GM11168 (cell line): ENCODE results near the gene PANK1.
"Not testable (repeated sequence)": the region's sequence is repeated elsewhere in the genome, so short reads cannot be mapped to it uniquely, and the experiment has no call there.

Source experiments
- in situ Hi-C: fragments of 300-500 bp; cut with MboI; formaldehyde crosslinking; loops from one replicate; pipeline ENCODE4 v1.12.0; 2022; ENCODE audit warnings: low sequenced_read_pairs; ENCODE audit not compliant: unreplicated experiment

PANK1 gene

DNA sequence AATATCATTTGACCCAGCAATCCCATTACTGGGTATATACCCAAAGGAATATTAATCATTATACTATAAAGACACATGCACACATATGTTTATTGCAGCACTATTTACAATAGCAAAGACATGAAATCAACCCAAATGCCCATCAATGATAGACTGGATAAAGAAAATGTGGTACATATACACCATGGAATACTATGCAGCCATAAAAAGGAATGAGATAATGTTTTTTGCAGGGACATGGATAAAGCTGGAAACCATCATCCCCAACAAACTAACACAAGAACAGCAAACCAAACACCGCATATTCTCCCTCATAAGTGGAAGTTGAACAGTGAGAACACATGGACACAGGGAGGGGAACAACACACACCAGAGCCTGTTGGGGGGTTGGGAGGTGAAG, 98.4 kb downstream of the PANK1 start:
- in situ Hi-C loops, result not testable (repeated sequence)

DNA sequence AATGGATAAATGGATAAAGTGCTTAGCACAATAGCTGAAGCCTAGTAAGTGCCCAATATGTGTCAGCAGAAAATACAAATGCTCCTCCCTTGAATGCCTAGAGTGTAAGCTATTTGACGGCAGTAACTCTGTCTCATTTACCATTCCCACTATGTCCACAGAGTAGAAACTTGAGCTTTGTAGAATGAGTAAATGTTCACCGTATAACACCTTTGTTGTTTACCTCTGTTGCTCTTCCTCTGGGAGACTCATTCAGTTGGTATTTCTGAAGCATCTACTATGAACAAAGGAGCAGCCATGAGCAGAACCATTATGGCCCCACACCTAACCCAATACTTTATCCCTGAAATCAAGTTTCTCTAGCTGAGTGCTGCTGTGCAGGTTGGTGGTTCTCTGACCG, 101.2 kb downstream of the PANK1 start:
- in situ Hi-C loops, result no loop called here

DNA sequence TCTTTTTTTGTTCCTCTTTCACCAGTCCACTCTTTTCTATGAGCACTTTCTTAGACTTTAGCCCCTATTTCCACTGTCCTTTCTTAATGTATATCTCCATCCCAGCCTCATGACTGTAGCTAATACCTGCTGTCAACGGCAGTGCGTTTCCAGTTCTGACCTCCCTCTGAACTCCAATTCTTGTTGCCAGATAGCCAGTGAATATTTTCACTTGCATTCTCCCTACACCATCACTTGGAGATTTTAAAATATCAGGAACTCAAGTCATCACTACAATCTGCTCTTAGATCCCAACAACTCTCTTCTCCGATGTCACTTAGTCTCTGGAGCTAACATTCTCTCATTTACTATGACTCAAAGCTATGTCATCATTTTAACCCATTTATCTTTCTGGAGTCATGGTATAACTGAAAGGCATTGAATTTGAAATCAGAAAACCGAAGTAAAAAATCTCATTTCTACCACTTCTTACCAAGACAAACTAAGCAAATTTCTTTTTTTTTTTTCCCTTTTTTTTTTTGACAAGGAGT, 104.6 kb downstream of the PANK1 start:
- in situ Hi-C loops, result no loop called here

DNA sequence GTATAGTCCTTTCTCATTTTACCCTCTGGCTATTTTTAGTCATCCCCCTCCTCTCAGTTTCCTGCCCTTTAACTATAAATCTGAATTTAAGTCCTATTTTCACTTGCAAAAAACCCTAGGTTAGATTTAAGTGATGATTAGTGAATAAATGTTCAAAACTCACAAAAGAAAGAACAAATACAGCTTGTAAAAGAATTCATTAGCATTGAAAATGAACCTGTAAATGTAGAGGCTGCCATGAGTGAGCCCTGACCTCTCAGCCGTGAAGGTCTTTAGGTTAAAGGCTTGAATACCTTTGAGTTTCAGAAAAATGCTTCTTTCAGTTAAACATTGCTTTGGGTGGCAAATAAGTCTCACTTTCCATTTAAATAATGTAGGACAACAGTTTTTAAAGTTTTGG, 107.7 kb downstream of the PANK1 start:
- in situ Hi-C loops, result no loop called here

- in situ Hi-C loops, result no loop called here
These were observed 109.1 kb downstream of the PANK1 start for GRCh38 chr10:89536013-89536354.

DNA sequence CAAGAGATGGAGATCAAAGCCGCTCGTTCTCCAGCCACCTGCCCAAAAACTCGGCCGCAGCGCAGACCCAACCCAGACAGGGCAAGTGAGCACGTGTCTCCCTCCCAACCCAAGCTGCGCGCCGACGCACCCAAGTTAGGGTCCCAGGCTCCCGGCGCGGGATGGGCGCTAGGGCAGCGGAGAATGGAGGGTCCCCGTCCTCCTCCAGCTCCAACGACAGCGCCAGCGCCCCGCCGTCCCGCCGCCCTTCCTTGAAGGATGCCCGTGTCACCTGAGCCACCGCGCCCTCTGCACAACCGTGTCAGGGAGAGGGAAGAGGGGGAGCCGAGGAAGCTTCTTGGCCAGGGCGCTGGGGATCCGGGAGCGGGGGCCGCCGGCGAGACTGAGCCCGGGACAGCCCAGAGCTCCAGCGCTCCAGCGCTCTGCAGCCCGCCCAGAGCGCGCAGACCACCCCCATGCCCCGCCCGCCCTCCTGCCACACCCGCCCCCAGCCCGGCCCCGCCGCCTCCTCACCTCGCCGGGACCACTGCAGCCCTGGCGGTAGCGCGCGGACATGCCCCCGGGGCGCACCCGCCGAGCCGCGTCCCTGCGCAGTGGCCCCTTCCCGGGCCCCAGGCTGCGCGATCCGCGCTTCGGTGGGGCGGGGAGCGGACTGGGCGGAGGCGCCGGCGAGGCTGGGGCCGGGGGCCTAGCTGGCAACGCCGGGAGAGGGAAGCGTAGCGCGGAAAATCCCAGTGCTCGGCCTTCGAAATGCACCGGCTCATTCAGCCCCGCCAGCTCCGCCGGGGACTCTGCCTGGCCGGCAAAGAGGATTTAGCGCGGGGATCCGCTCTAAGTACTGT, 109.7 kb downstream of the PANK1 start, which contains the start of gene SLC16A12:
TSS of gene SLC16A12 (minus strand) at position 424 of the 842 bp plus-strand sequence. CDS start 73,016 bp downstream, outside the sequence.
- in situ Hi-C loops, result no loop called here

DNA sequence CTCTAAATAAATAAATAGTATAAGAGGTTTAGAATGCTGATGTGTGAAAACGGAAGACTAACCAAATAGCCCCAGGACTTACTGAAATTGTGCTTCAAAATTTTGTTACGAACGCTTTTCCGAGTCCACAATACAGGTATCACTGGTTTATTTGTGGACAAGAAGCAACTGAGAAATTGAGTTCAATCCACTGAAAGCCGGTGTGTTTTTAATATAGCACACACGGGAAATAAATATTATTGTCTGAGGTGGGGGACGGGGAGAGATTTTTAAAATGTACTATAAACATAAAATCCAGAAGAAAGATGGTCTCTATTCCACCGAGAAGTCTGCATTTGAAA, 110.2 kb downstream of the PANK1 start:
- in situ Hi-C loops, result no loop called here
